ENCODE measurements around the gene MED26.

DNA sequence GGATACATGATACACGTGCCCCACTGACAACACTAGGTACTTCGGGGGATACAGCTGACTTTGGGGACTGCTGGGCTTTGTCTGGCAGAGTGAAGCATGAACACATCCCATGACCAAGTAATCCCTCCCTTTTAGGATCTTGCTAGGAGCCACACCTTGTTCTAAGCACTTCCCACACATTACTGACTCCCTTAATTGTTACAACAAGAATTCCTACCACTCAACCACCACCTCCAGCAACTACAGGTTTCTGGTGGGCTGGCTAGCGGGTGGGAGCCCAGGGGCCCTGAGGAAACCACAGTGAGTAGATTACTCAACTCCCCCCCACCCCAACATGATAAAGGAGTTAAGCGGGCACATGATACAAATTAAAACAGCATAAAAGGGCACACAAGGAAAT lies 48.6 kb downstream of the MED26 start:
- TF ChIP-seq POLR2A (IDR thresholded peaks at IDR 0.05; ENCODE audit: low read length) = no peak
- TF ChIP-seq GATA1 (IDR thresholded peaks at IDR 0.05; ENCODE audit: low read depth, low read length) = no peak

All from erythroblast (primary cell).